GM12891 (cell line): Measurements from ENCODE around the gene ARHGEF6.

Experiments
- POLR2A ChIP-seq: IDR thresholded peaks from 2 replicates; pipeline ENCODE4 v1.6.1; 2011; ENCODE audit warnings: low read depth, low read length, control low read depth
- POLR2AphosphoS5 ChIP-seq: IDR thresholded peaks from 2 replicates; pipeline ENCODE4 v1.6.1; 2011; ENCODE audit warnings: low read depth, low read length, control low read depth
- POU2F2 ChIP-seq: IDR thresholded peaks from 2 replicates; pipeline ENCODE4 v1.6.1; 2011; ENCODE audit warnings: low read depth, mild to moderate bottlenecking, control low read depth, low read length, moderate library complexity
- SPI1 ChIP-seq: IDR thresholded peaks from 2 replicates; pipeline ENCODE4 v1.6.1; 2011; ENCODE audit warnings: low read depth, low read length, control low read depth
- TAF1 ChIP-seq: IDR thresholded peaks from 2 replicates; pipeline ENCODE4 v1.6.1; 2011; ENCODE audit warnings: low read depth, low read length, control low read depth

DNA sequence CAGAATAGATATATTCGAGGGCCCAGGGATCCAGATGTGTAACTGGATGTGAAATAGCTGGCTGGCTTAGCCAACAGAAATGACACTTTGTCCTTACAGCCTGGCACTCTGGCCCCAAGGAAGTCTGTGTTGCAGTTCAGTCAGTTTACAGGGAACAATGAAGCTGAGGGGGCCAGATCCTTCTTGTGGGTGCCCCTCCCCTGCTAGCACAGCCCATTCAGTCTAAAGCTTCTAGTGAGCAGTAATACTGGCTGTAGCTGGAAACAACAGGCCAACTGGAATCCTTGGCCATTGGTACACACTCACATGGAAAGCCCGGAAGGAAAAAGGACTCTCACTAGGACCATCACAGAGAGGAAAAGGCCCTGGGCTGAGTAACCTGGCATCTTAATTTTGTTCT, 155.5 kb downstream of the ARHGEF6 start:
- TF ChIP-seq POLR2AphosphoS5 (no peak), POLR2A (no peak), SPI1 (no peak), TAF1 (no peak), POU2F2 (no peak)
